Raji (cell line): ENCODE measurements around the gene PDE5A.

Experiments used
- POLR2A ChIP-seq: IDR thresholded peaks from 2 replicates; pipeline ENCODE4 v1.6.1; 2011; ENCODE audit warnings: low read depth, low read length, control low read depth; ENCODE audit not compliant: insufficient read depth

PDE5A gene

GRCh38 chr4:119550857-119551532 is 77.6 kb downstream of the PDE5A start:
- no peak for TF ChIP-seq POLR2A

DNA sequence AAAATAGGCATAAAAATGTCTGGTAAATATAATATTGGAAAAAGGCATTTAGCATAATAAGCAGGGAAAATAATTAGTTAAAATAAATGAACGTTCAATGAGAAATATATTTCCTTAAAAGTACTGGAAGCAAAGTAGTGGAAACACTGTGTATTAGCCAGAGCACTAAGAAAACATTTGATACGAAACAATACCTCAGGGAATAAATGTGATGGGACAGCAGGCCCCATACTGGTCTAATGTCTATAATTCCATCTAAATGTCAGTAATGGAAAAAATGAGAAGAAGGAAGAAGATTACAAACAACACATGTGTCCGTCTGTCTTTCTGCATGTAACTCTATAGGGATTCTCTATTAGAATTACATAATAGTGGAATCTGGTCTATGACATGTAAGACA is 79.0 kb downstream of the PDE5A start:
- no peak for TF ChIP-seq POLR2A

DNA sequence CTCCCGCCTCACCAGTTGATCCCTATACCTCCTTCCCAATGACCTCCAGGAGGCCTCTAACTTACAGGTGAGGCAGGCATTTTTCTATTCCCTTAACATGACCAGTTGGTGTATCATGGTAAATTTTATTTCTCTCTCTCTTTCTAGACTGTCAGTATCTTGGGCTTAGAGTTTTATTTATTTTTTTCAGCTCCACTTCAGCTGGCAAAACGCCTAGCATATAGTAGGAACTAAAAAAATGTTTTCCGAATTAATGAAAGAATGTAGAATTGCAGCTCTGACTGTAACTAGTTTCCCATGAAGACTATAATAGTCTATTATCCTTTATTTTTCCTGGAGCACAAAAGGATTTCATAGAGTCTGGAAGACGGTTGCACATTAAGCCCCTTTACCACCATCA is 84.8 kb downstream of the PDE5A start:
- TF ChIP-seq POLR2A, result no peak

- TF ChIP-seq POLR2A, result no peak
Measured at GRCh38 chr4:119543187-119543586, 85.4 kb downstream of the PDE5A start.

DNA sequence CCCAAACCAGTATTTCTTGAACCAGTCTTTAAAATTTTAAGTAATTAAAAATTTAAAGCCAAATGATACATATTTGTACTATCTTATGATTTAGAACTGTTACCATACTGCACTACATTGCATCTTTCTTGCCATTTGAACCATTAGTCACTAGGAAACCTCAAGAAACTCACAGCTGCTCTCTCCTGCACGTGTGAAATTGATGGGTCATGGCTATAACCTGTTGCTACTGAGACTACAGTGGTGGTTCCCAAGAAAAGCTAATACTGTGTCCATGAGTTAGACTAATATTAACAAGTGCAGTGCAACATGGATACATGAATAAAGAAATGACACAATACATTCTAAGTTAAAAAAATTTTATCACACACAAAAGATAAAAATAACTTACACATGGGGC is 88.4 kb downstream of the PDE5A start:
- TF ChIP-seq POLR2A, result no peak

DNA sequence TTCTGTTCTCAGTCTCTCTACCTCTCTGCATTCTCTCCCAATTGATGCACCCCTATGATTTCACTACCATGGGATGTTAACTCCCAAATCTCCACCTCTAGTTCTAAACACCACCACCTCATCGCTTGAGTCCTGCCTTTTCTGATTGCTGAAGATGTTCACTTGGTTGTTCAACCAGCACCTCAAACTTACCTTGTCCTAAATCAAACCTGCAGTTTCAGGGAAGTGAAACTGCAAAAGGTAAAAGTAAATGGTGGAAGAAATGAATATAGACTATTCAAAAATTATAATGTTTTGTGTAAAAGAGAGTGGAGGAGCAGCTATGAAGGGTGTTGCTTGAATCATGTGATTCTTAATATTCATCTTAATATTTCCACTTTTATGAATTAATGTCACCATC is 91.0 kb downstream of the PDE5A start:
- no peak for TF ChIP-seq POLR2A

- TF ChIP-seq POLR2A, result no peak
Measured at GRCh38 chr4:119536572-119537528, 91.8 kb downstream of the PDE5A start.

DNA sequence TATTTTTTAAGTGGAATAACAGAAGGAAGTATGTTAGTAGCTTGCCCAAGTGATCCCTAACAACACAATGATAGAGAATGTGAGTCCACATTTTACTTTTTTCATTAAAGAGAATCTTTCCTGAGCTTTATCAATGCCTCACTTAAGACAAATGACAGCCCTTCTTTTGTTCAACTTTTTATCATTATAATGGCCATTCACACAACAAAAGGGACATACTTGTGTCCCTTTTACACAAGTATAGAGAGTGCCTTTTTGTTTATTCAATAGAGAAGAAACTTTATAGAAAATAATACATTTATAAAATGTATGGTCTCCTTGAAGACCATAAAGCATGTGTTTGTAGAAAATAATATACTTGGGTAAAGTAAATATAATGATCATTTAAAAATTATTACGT is 96.3 kb downstream of the PDE5A start:
- TF ChIP-seq POLR2A, result no peak

DNA sequence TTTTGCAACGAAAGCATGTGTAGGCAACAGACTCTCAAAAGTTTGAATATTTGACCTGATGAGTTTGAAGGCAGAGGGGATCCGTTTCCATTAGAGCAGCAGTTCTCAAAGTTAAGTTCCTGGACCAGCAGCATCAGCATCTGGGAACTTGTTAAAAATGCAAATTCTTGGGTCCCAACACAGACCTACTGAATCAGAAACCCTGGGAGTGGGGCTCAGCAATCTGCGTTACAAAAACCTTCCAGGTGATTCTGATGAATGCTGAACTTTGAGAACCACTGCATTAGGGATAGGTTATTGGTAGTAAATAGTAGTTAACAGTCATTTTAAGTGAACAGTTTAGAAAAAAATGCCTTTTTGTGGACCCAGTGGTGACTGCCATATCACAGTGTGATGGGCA is 98.8 kb downstream of the PDE5A start:
- no peak for TF ChIP-seq POLR2A

DNA sequence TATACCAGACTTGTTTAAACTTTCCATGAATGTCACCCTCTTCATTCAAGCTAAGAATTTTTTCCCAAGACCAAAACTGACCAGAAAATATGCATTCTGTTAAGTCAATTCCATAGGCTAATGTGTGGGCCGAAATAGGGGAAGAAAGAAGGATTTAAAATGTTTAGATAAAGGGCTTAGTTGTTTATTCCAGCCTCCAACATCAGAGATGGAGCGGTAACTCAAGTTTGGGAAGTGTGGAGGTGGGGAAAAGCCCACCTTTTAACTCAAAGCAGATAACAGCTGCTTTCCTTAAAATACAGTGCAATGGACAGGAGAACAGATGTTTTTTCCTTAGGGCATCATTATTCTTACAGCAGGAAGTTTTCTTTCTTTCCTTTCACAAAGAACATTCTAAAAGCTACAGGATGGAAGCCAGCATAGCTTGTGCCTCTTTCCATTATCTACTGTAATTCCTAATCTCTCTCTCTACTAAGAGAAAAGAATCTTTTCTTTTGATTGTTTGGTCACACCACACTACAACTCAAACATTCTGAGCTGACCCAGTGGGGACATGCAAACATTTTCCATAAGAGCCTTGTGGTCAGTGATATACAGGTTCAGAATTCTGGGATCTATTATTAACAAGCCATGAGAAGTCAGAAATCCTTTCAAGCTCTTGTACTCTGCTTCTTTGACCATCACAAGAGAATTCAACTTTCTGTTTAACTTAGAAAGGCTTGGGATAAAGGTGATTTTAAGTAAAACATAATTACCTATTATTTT is 101.6 kb downstream of the PDE5A start:
- no peak for TF ChIP-seq POLR2A

DNA sequence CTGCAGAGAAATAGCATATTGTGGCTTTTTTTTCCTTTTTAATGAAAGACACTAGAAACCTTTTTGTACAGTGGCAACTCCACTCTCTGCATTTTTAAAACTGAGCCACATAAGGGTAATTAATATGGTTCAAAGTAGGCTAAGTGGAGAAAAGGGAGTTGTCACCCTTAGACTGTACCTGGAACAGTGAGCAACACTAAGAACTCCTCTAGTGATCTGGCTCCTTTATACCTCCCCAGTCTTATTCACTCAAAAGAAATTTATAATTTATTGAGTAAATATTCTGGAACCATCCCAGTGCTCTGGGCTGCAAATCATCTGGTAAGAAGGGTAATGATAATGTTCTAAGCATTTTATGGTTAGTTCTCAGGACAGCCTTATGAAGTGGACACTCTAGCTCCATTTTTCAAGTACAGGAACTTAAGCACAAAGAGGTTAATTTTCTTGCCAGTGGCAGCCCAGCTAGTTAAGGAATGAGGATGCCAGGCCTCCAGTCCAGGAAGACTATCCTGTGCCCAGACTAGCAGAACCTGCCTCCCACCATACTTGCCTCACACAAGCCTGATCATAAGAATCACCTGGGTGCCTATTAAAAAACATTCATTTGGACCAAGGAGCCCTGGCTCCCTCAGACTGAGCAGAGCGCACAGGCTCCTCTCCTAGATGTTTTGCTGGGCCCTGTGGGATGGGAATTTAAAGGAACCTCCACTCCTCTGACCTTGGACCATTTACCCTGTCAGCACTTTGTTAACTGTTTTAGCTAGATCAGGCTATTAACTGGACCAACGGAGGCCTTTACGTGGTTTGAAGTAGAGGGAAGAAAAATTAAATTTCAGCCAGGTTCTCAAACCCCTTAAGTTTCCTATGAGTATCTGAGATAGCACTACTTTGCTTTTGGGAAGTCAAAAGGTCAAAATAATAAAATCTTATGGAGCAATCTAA is 102.6 kb downstream of the PDE5A start:
- TF ChIP-seq POLR2A, result no peak

- TF ChIP-seq POLR2A, result no peak
Measured at GRCh38 chr4:119525005-119525749, 103.4 kb downstream of the PDE5A start.

GRCh38 chr4:119523399-119523798 is 105.2 kb downstream of the PDE5A start:
- no peak for TF ChIP-seq POLR2A

GRCh38 chr4:119521268-119521667 is 107.3 kb downstream of the PDE5A start:
- no peak for TF ChIP-seq POLR2A

DNA sequence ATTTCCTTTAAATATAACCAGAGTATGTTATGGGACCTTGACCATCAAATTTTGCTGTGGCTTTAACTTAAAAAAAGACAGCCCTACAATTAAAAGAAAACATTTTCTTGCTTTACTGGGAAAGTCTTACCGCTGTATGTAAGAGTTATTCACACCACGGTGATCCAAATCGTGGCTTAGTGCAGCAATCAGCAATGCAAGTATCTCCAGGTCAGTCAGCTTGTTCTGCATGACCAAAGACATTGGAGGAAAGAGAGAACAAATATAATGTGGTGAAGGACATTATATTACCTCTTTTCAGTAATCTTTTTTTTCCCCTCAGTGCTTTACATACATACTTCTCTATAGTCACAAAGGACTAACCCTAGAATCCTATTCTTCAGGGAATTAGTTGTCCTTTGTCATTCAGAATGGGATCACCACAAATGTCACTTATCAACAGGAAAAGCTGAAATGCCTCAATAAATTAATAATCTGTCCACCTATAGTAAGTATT is 109.6 kb downstream of the PDE5A start:
- no peak for TF ChIP-seq POLR2A
